HepG2 (cell line): ENCODE measurements around the gene FAM120AOS. TPM values are rescaled to one million over a fixed set of nuclear protein-coding genes. Genes with fewer than 3 reads are reported as not detected.

Experiments used
- BRCA1 ChIP-seq: sonication (generic); formaldehyde crosslinking; IDR thresholded peaks from 2 replicates; pipeline ENCODE4 v1.4.0; 2020; ENCODE audit warnings: missing genetic modification reagents
- ISX ChIP-seq: sonication (generic); formaldehyde crosslinking; conservative IDR thresholded peaks from 2 replicates; pipeline ENCODE4 v1.5.0; 2020; ENCODE audit warnings: missing genetic modification reagents
- LCORL ChIP-seq, 2 experiments: fragments of 450-650 bp in 1 of 2; sonication (generic) in 1 of 2; formaldehyde crosslinking in 1 of 2; IDR thresholded peaks; 2 replicates each; pipeline versions ENCODE4 v1.5.0 to v1.6.1; 2017 to 2020; ENCODE audit warnings: antibody characterized with exemption in 1 of 2, missing genetic modification reagents in 1 of 2
- NCOA5 ChIP-seq: sonication (generic); formaldehyde crosslinking; IDR thresholded peaks from 2 replicates; pipeline ENCODE4 v1.4.0; 2020; ENCODE audit warnings: missing genetic modification reagents
- POLR2AphosphoS5 ChIP-seq: IDR thresholded peaks from 2 replicates; pipeline ENCODE4 v1.6.1; 2012; ENCODE audit warnings: low read depth, low read length
- RARA ChIP-seq: IDR thresholded peaks from 2 replicates; pipeline ENCODE4 v1.6.1; 2016; ENCODE audit warnings: missing genetic modification reagents, missing compliant biosample characterization
- RNF219 ChIP-seq: sonication (generic); formaldehyde crosslinking; IDR thresholded peaks from 2 replicates; pipeline ENCODE4 v1.5.0; 2020; ENCODE audit warnings: mild to moderate bottlenecking, missing genetic modification reagents
- SAFB2 ChIP-seq: sonication (generic); formaldehyde crosslinking; IDR thresholded peaks from 2 replicates; pipeline ENCODE4 v1.5.1; 2020; ENCODE audit warnings: missing genetic modification reagents, low read depth, mild to moderate bottlenecking, borderline replicate concordance
- SOX13 ChIP-seq, 3 experiments: fragments of 450-650 bp in 1 of 3; sonication (generic) in 1 of 3; formaldehyde crosslinking in 1 of 3; IDR thresholded peaks in 2 of 3; conservative IDR thresholded peaks in 1 of 3; 2 replicates each; pipeline versions ENCODE4 v1.5.0 to v1.6.1; 2016 to 2020; ENCODE audit warnings: antibody characterized with exemption in 1 of 3, mild to moderate bottlenecking in 1 of 3, missing compliant biosample characterization in 1 of 3, missing genetic modification reagents in 1 of 3, moderate library complexity in 1 of 3
- TBP ChIP-seq: sonication (generic); formaldehyde crosslinking; IDR thresholded peaks from 2 replicates; pipeline ENCODE4 v1.5.0; 2020; ENCODE audit warnings: missing genetic modification reagents
- TCF7L2 ChIP-seq: IDR thresholded peaks from 2 replicates; pipeline ENCODE4 v1.6.1; 2011; ENCODE audit warnings: mild to moderate bottlenecking, low read depth, low read length, moderate library complexity
- TEAD2 ChIP-seq: sonication (generic); formaldehyde crosslinking; IDR thresholded peaks from 2 replicates; pipeline ENCODE4 v1.9.0; 2021; ENCODE audit warnings: missing genetic modification reagents
- ZNF263 ChIP-seq: sonication (generic); formaldehyde crosslinking; IDR thresholded peaks from 2 replicates; pipeline ENCODE4 v1.4.0; 2020; ENCODE audit warnings: missing genetic modification reagents
- ZNF329 ChIP-seq: sonication (generic); formaldehyde crosslinking; IDR thresholded peaks from 2 replicates; pipeline ENCODE4 v1.9.0; 2021; ENCODE audit warnings: low read depth, mild to moderate bottlenecking, missing genetic modification reagents
- ZNF383 ChIP-seq: sonication (generic); formaldehyde crosslinking; IDR thresholded peaks from 2 replicates; pipeline ENCODE4 v1.4.0; 2020; ENCODE audit warnings: missing genetic modification reagents, mild to moderate bottlenecking, borderline replicate concordance
- ZNF44 ChIP-seq: sonication (generic); formaldehyde crosslinking; IDR thresholded peaks from 2 replicates; pipeline ENCODE4 v1.5.1; 2020; ENCODE audit warnings: mild to moderate bottlenecking, missing genetic modification reagents
- ZNF441 ChIP-seq: sonication (generic); formaldehyde crosslinking; IDR thresholded peaks from 2 replicates; pipeline ENCODE4 v1.7.0; 2021; ENCODE audit warnings: missing genetic modification reagents, borderline replicate concordance
- ZNF510 ChIP-seq: sonication (generic); formaldehyde crosslinking; IDR thresholded peaks from 2 replicates; pipeline ENCODE4 v1.4.0; 2020; ENCODE audit warnings: low read depth, mild to moderate bottlenecking, missing genetic modification reagents
- ZNF883 ChIP-seq: sonication (generic); formaldehyde crosslinking; IDR thresholded peaks from 2 replicates; pipeline ENCODE4 v1.5.1; 2020; ENCODE audit warnings: mild to moderate bottlenecking, missing genetic modification reagents; ENCODE audit errors: not compliant biosample characterization
- ZNF891 ChIP-seq: sonication (generic); formaldehyde crosslinking; IDR thresholded peaks from 2 replicates; pipeline ENCODE4 v1.5.0; 2020; ENCODE audit warnings: mild to moderate bottlenecking, missing genetic modification reagents
- polyA plus RNA-seq, 8 experiments: library from polyadenylated mRNA; depleted of rRNA in 3 of 8; stranded (reverse) in 7 of 8; unstranded in 1 of 8; fragments of >200 nt; fragmentation: Illumina TruSeq in 4 of 8; extraction: Trizol in 4 of 8; gene quantifications; 2 replicates each; pipeline versions ENCODE4 v1.2.1 to v1.2.3, GENCODE V29; 2011 to 2016; ENCODE audit warnings: low read depth in 4 of 8, missing spikeins in 1 of 8, mixed read lengths in 1 of 8; ENCODE audit not compliant: insufficient read depth in 1 of 8
- total RNA-seq, 5 experiments: library from RNA; depleted of rRNA; stranded (reverse); fragments of >200 nt; fragmentation: Illumina TruSeq; extraction: Trizol; gene quantifications; 2 replicates each; pipeline ENCODE4 v1.2.3, GENCODE V29; 2016; ENCODE audit warnings: low read depth in 1 of 5
- TF ChIP-seq, protein P1 (sequence below): IDR thresholded peaks from 2 replicates; pipeline ENCODE4 v1.6.1; 2016
- TF ChIP-seq, protein P2 (sequence below): sonication (generic); formaldehyde crosslinking; IDR thresholded peaks from 2 replicates; pipeline ENCODE4 v1.5.0; 2020; ENCODE audit warnings: missing genetic modification reagents, mild to moderate bottlenecking, borderline replicate concordance
- TF ChIP-seq, protein P3 (sequence below): sonication (generic); formaldehyde crosslinking; IDR thresholded peaks from 2 replicates; pipeline ENCODE4 v1.4.0; 2020; ENCODE audit warnings: mild to moderate bottlenecking, missing genetic modification reagents

FAM120AOS gene
- total and polyA plus RNA-seq, 2 of the 13 experiments (the other 11 are each of a cell fraction or from before 2014, with no cell fraction given): 28.2 to 34.6 TPM

DNA sequence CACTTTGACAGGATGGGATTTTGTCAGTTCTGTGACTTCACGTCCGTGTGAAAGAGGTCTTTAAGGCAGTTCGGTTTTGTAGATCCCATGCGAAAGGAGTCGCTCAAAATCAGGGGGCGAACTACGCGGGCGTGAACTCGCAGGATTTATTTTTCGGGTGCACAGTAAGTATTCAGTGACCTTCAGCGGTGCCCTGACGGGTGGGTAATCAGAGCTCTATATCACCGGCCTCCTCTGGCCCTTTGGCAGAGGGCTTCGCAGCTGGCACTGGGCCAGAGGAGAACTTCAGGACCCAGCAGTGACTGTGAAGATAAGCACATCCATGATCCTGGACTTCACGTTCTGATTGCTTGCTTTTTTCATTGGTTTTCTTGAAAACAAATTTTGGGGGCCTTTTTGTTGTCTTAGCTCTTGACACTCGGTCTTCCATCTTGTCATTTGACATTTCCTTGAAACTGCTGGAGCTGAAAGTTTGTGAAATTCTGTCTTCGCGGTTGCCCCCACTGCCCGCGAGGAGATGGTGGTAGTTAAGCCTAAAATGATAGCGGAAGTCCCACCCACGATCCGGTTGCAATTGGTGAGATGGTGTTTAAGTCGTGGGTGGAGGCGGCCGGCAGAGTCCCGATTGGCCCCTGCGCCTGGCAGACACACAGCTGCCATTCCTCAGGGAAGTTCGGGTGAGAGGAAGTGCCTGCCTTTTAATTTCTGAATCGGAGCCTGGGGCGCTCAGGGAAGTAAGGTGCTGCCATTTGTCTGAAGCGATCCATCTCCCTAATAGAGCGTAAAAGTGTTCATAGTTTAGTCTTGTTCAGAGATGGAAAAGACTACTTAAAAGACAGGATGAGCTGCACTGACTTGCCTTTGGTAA is at the start of gene FAM120AOS (continued):
- no peak for TF ChIP-seq RARA (CRISPR knock-in tag)
- no peak for TF ChIP-seq ISX
- TF ChIP-seq BRCA1: no peak
- TF ChIP-seq ZNF329 (CRISPR knock-in tag): no peak
- TF ChIP-seq, protein P1, sequence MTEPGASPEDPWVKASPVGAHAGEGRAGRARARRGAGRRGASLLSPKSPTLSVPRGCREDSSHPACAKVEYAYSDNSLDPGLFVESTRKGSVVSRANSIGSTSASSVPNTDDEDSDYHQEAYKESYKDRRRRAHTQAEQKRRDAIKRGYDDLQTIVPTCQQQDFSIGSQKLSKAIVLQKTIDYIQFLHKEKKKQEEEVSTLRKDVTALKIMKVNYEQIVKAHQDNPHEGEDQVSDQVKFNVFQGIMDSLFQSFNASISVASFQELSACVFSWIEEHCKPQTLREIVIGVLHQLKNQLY (CRISPR knock-in tag): no peak
- TF ChIP-seq ZNF263 (CRISPR knock-in tag): no peak
- TF ChIP-seq ZNF441: no peak
- TF ChIP-seq ZNF891 (CRISPR knock-in tag): no peak
- TF ChIP-seq, protein P2, sequence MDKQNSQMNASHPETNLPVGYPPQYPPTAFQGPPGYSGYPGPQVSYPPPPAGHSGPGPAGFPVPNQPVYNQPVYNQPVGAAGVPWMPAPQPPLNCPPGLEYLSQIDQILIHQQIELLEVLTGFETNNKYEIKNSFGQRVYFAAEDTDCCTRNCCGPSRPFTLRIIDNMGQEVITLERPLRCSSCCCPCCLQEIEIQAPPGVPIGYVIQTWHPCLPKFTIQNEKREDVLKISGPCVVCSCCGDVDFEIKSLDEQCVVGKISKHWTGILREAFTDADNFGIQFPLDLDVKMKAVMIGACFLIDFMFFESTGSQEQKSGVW (CRISPR knock-in tag): no peak
- TF ChIP-seq, protein P3, sequence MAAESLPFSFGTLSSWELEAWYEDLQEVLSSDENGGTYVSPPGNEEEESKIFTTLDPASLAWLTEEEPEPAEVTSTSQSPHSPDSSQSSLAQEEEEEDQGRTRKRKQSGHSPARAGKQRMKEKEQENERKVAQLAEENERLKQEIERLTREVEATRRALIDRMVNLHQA (CRISPR knock-in tag): no peak
- no peak for TF ChIP-seq NCOA5 (CRISPR knock-in tag)
- peak; percentile 54; the same call in 1 of the 2 replicates for TF ChIP-seq LCORL (IDR thresholded peaks at IDR 0.05)
- no peak for TF ChIP-seq LCORL (CRISPR knock-in tag; IDR thresholded peaks at IDR 0.05)
- no peak for TF ChIP-seq SAFB2
- peak; percentile 79 for TF ChIP-seq SOX13 (IDR thresholded peaks at IDR 0.05)
- TF ChIP-seq SOX13 (CRISPR knock-in tag; conservative IDR thresholded peaks at IDR 0.05 in 1 of 2, IDR thresholded peaks at IDR 0.05 in 1 of 2): no peak
- no peak for TF ChIP-seq TEAD2 (CRISPR knock-in tag)
- TF ChIP-seq ZNF510 (CRISPR knock-in tag): peak; percentile 35; the same call in 1 of the 2 replicates
- peak; percentile 40 for TF ChIP-seq POLR2AphosphoS5
- no peak for TF ChIP-seq TBP (CRISPR knock-in tag)
- TF ChIP-seq TCF7L2: no peak
- TF ChIP-seq ZNF44: no peak
- no peak for TF ChIP-seq RNF219 (CRISPR knock-in tag)
- TF ChIP-seq ZNF883 (CRISPR knock-in tag): no peak
- TF ChIP-seq ZNF383 (CRISPR knock-in tag): no peak
